ENCODE data around the gene ANKRD33B. TPM values are rescaled to one million over a fixed set of nuclear protein-coding genes. Genes with fewer than 3 reads are reported as not detected.

The ANKRD33B gene
- total and polyA plus RNA-seq, 2 experiments from 2014 or later, result 1.5 to 2.0 TPM

GRCh38 chr5:10652151-10652550, 88.3 kb downstream of the ANKRD33B start:
- DNase-seq (ENCODE audit: low spot score), result no peak
- Histone ChIP-seq H3K4me2 (no peak overlapping the region), H3K27me3 (no peaks in the 10 kb centered on the region), H3K4me3 (no peak overlapping the region), H3K9me2 (replicated peaks; ENCODE audit: insufficient read depth) (no peaks in the 10 kb centered on the region), H3K9me3 (ENCODE audit: low read depth) (no peaks in the 10 kb centered on the region), H3K36me3 (replicated peaks; ENCODE audit: insufficient read depth, low read depth) (no peaks in the 10 kb centered on the region), H4K20me1 (ENCODE audit: insufficient read depth, poor library complexity, severe bottlenecking) (no peaks in the 10 kb centered on the region), H2AFZ (no peak overlapping the region), H3K79me2 (no peaks in the 10 kb centered on the region), H3K4me1 (ENCODE audit: insufficient read depth) (no peaks in the 10 kb centered on the region), H3K27ac (no peak overlapping the region)
- no peak for TF ChIP-seq EZH2phosphoT487 (IDR thresholded peaks at IDR 0.05; ENCODE audit: low read depth, severe bottlenecking, unreplicated experiment)
- TF ChIP-seq, protein P1, sequence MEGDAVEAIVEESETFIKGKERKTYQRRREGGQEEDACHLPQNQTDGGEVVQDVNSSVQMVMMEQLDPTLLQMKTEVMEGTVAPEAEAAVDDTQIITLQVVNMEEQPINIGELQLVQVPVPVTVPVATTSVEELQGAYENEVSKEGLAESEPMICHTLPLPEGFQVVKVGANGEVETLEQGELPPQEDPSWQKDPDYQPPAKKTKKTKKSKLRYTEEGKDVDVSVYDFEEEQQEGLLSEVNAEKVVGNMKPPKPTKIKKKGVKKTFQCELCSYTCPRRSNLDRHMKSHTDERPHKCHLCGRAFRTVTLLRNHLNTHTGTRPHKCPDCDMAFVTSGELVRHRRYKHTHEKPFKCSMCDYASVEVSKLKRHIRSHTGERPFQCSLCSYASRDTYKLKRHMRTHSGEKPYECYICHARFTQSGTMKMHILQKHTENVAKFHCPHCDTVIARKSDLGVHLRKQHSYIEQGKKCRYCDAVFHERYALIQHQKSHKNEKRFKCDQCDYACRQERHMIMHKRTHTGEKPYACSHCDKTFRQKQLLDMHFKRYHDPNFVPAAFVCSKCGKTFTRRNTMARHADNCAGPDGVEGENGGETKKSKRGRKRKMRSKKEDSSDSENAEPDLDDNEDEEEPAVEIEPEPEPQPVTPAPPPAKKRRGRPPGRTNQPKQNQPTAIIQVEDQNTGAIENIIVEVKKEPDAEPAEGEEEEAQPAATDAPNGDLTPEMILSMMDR (IDR thresholded peaks at IDR 0.05; ENCODE audit: poor library complexity), result no peak
- 94% methylated on average over 13 of the region's 13 CpGs for WGBS (ENCODE audit: low lambda C conversion rate, missing lambda C conversion rate)

DNA sequence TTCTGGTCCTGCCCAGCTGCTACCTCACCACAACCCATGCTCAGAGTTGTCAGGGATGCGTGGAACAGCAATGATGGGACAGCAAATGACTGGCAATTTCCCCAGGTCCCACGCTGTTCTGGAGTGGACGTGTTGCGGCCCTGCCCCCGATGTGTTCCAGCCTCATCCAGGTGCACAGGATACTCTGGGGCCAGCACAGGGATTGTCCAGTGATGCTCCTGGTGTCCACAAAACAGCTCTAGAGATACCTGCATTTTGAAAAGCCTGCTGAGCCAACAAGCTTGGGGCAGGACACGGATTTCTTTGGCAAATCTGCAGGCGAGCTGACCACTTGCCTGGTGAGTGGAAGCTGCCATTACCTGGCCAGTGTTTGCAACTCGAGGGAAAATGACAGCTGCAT, 88.7 kb downstream of the ANKRD33B start:
- Histone ChIP-seq H3K27me3 (no peaks in the 10 kb centered on the region), H2AFZ (no peak overlapping the region), H3K36me3 (replicated peaks; ENCODE audit: insufficient read depth, low read depth) (no peaks in the 10 kb centered on the region), H3K9me3 (ENCODE audit: low read depth) (no peaks in the 10 kb centered on the region), H3K4me2 (no peak overlapping the region), H3K79me2 (no peaks in the 10 kb centered on the region), H3K4me1 (ENCODE audit: insufficient read depth) (no peaks in the 10 kb centered on the region), H3K27ac (no peak overlapping the region), H3K4me3 (no peak overlapping the region), H3K9me2 (replicated peaks; ENCODE audit: insufficient read depth) (no peaks in the 10 kb centered on the region), H4K20me1 (ENCODE audit: insufficient read depth, poor library complexity, severe bottlenecking) (no peaks in the 10 kb centered on the region)
- 91% methylated on average over 8 of the region's 8 CpGs for WGBS (ENCODE audit: low lambda C conversion rate, missing lambda C conversion rate)
- TF ChIP-seq, protein P1 (IDR thresholded peaks at IDR 0.05; ENCODE audit: poor library complexity), result no peak
- TF ChIP-seq EZH2phosphoT487 (IDR thresholded peaks at IDR 0.05; ENCODE audit: low read depth, severe bottlenecking, unreplicated experiment) (no peak), EZH2 (IDR thresholded peaks at IDR 0.05; ENCODE audit: borderline replicate concordance) (no peak)
- DNase-seq (ENCODE audit: low spot score), result no peak

- 88% methylated on average over 4 of the region's 4 CpGs for WGBS (ENCODE audit: low lambda C conversion rate, missing lambda C conversion rate)
- no peaks in the 10 kb centered on the region for H4K20me1 ChIP-seq (ENCODE audit: insufficient read depth, poor library complexity, severe bottlenecking)
- no peak overlapping the region for H2AFZ ChIP-seq
- no peak overlapping the region for H3K4me2 ChIP-seq
- TF ChIP-seq, protein P1 (IDR thresholded peaks at IDR 0.05; ENCODE audit: poor library complexity), result no peak
- TF ChIP-seq EZH2 (IDR thresholded peaks at IDR 0.05; ENCODE audit: borderline replicate concordance), result no peak
- TF ChIP-seq EZH2phosphoT487 (IDR thresholded peaks at IDR 0.05; ENCODE audit: low read depth, severe bottlenecking, unreplicated experiment), result no peak
- no peak for DNase-seq (ENCODE audit: low spot score)
- H3K36me3 ChIP-seq (replicated peaks; ENCODE audit: insufficient read depth, low read depth), result no peaks in the 10 kb centered on the region
- H3K4me3 ChIP-seq, result no peak overlapping the region
- no peak overlapping the region for H3K27ac ChIP-seq
- H3K9me3 ChIP-seq (ENCODE audit: low read depth), result no peaks in the 10 kb centered on the region
- H3K4me1 ChIP-seq (ENCODE audit: insufficient read depth), result no peaks in the 10 kb centered on the region
- H3K79me2 ChIP-seq, result no peaks in the 10 kb centered on the region
- H3K9me2 ChIP-seq (replicated peaks; ENCODE audit: insufficient read depth), result no peaks in the 10 kb centered on the region
- H3K27me3 ChIP-seq, result no peaks in the 10 kb centered on the region
Observed at GRCh38 chr5:10653043-10653442, 89.2 kb downstream of the ANKRD33B start.
